Sigmoid colon (tissue), 7 donors: ENCODE data around the gene FGF5. TPM values are rescaled to one million over a fixed set of nuclear protein-coding genes. Genes with fewer than 3 reads are reported as not detected.

Experiments used
- DNase-seq: peaks from one replicate; pipeline ENCODE4 v3.0.0-alpha.2; 2019
- H3K27ac ChIP-seq, 4 donors: fragments of 200-600 bp; sonication (generic); one replicate each; pipeline ENCODE4 v1.5.1; 2016 to 2019; ENCODE audit warnings: mild to moderate bottlenecking in 1 of 4
- H3K27me3 ChIP-seq, 3 donors: fragments of 200-600 bp; sonication (generic); one replicate each; pipeline ENCODE4 v1.5.1; 2019; ENCODE audit warnings: mild to moderate bottlenecking in 1 of 3
- H3K36me3 ChIP-seq, 4 donors: fragments of 200-600 bp; sonication (generic); one replicate each; pipeline ENCODE4 v1.5.1; 2016 to 2019
- H3K4me1 ChIP-seq, 4 donors: fragments of 200-600 bp; sonication (generic); one replicate each; pipeline ENCODE4 v1.5.1; 2017 to 2019
- H3K4me3 ChIP-seq, 4 donors: fragments of 200-600 bp; sonication (generic); one replicate each; pipeline ENCODE4 v1.5.1; 2017 to 2019; ENCODE audit warnings: mild to moderate bottlenecking in 2 of 4, moderate library complexity in 1 of 4
- H3K9me3 ChIP-seq, 4 donors: fragments of 200-600 bp in 3 of 4; sonication (generic) in 3 of 4; one replicate each; pipeline versions ENCODE4 v1.5.1 to v1.6.1; 2013 to 2019
- CTCF ChIP-seq, 4 experiments: fragments of 450-650 bp in 3 of 4; fragments of 200-600 bp in 1 of 4; IDR thresholded peaks; one replicate each; pipeline ENCODE4 v1.5.1; 2016 to 2019; ENCODE audit warnings: antibody characterized with exemption in 4 of 4, mild to moderate bottlenecking in 3 of 4, moderate library complexity in 2 of 4
- EP300 ChIP-seq, 4 donors: sonication (generic); formaldehyde crosslinking; IDR thresholded peaks; one replicate each; pipeline ENCODE4 v1.6.1; 2017; ENCODE audit warnings: antibody characterized with exemption in 4 of 4
- POLR2A ChIP-seq, 2 donors: fragments of 450-650 bp; IDR thresholded peaks; one replicate each; pipeline ENCODE4 v1.6.1; 2016; ENCODE audit warnings: antibody characterized with exemption in 2 of 2, mild to moderate bottlenecking in 2 of 2, moderate library complexity in 2 of 2
- POLR2AphosphoS5 ChIP-seq, 4 donors: sonication (generic); formaldehyde crosslinking; IDR thresholded peaks; one replicate each; pipeline ENCODE4 v1.6.1; 2017; ENCODE audit warnings: antibody characterized with exemption in 4 of 4
- WGBS, 2 donors: extraction: QIAGEN DNeasy Blood & Tissue Kit; methylation state at CpG; one replicate each; pipeline ENCODE4 v1.1.7; 2013; 5-methylcytosine and 5-hydroxymethylcytosine counted together
- intact Hi-C: fragments of 100-400 bp; cut with DNase I; formaldehyde crosslinking; loops from one replicate; pipeline ENCODE4 v1.15.1; 2023
- polyA plus RNA-seq, 3 donors: library from polyadenylated mRNA; stranded (reverse); fragments of 200-250 nt; gene quantifications; one replicate each; pipeline ENCODE4 v1.2.3, GENCODE V29; 2013
- total RNA-seq, 4 donors: library from RNA; depleted of rRNA; stranded (reverse); fragments of >200 nt; gene quantifications; one replicate each; pipeline ENCODE4 v1.1.0, GENCODE V29; 2016
- donor health status: healthy with polysubstance abuse.
- donor health status: Bipolar disorder and iron deficiency.
- donor health status: healthy.

FGF5 gene
- total and polyA plus RNA-seq, 7 donors = 0.03 to 6.2 (median 1.1) TPM; not detected in 2

GRCh38 chr4:80263541-80264351, 2.7 kb upstream of the FGF5 start:
- intact Hi-C loops = no loop called here
- TF ChIP-seq POLR2AphosphoS5 (IDR thresholded peaks at IDR 0.05) (no peak), CTCF (IDR thresholded peaks at IDR 0.05) (no peak), POLR2A (IDR thresholded peaks at IDR 0.05) (no peak), EP300 (IDR thresholded peaks at IDR 0.05) (no peak)
- Histone ChIP-seq H3K36me3 (no peaks in the 10 kb centered on the region), H3K27me3 (peaks cover 0 to 31% (median 0%) of the 10 kb centered on the region in 3 donors), H3K4me3 (no peak overlapping the region), H3K9me3 (no peaks in the 10 kb centered on the region), H3K27ac (no peak overlapping the region), H3K4me1 (peaks cover 0 to 20% (median 12%) of the 10 kb centered on the region in 4 donors)
- DNase-seq = no peak
- whole genome bisulfite sequencing, 2 donors = 34 to 48% methylated on average over 36 of the region's 36 CpGs

- no peak for DNase-seq
- Histone ChIP-seq H3K4me1 (peaks cover 0 to 20% (median 12%) of the 10 kb centered on the region in 4 donors), H3K9me3 (no peaks in the 10 kb centered on the region), H3K27me3 (peaks cover 0 to 32% (median 0%) of the 10 kb centered on the region in 3 donors), H3K4me3 (no peak overlapping the region), H3K36me3 (no peaks in the 10 kb centered on the region), H3K27ac (no peak overlapping the region)
- WGBS, 2 donors = 21 to 28% methylated on average over 4 of the region's 4 CpGs
- no peak for TF ChIP-seq EP300 (IDR thresholded peaks at IDR 0.05)
- TF ChIP-seq CTCF (IDR thresholded peaks at IDR 0.05) = no peak
- no peak for TF ChIP-seq POLR2AphosphoS5 (IDR thresholded peaks at IDR 0.05)
- no peak for TF ChIP-seq POLR2A (IDR thresholded peaks at IDR 0.05)
- intact Hi-C loops = no loop called here
These were observed 2.2 kb upstream of the FGF5 start for GRCh38 chr4:80264352-80264647.

- peaks cover 0 to 20% (median 12%) of the 10 kb centered on the region in 4 donors for H3K4me1 ChIP-seq
- no peaks in the 10 kb centered on the region for H3K36me3 ChIP-seq
- H3K27ac ChIP-seq = peak overlapping the region in 1 of 4 donors; percentile 89
- H3K27me3 ChIP-seq = peaks cover 0 to 32% (median 0%) of the 10 kb centered on the region in 3 donors
- TF ChIP-seq POLR2AphosphoS5 (IDR thresholded peaks at IDR 0.05) = no peak
- no peak for TF ChIP-seq CTCF (IDR thresholded peaks at IDR 0.05)
- TF ChIP-seq EP300 (IDR thresholded peaks at IDR 0.05) = no peak
- no peak for TF ChIP-seq POLR2A (IDR thresholded peaks at IDR 0.05)
- H3K9me3 ChIP-seq = no peaks in the 10 kb centered on the region
- WGBS, 2 donors = 37 to 38% methylated on average over 1 of the region's 1 CpG
- H3K4me3 ChIP-seq = no peak overlapping the region
- intact Hi-C loops = no loop called here
- DNase-seq = no peak
These were observed 1.6 kb upstream of the FGF5 start for GRCh38 chr4:80264825-80265224.

GRCh38 chr4:80265571-80266252, 752 bp upstream of the FGF5 start:
- WGBS, 2 donors = 2 to 3% methylated on average over 36 of the region's 36 CpGs
- DNase-seq = no peak
- peak overlapping the region; percentile 75 to 89 (median 82) for H3K27ac ChIP-seq

More at GRCh38 chr4:80265571-80266252, 752 bp upstream of the FGF5 start:
- peaks cover 0 to 32% (median 0%) of the 10 kb centered on the region in 3 donors for H3K27me3 ChIP-seq
- H3K4me1 ChIP-seq = peaks cover 0 to 20% (median 12%) of the 10 kb centered on the region in 4 donors
- intact Hi-C loops = no loop called here
- peak overlapping the region; percentile 48 to 76 (median 66) for H3K4me3 ChIP-seq
- no peak for TF ChIP-seq CTCF (IDR thresholded peaks at IDR 0.05)
- no peak for TF ChIP-seq POLR2AphosphoS5 (IDR thresholded peaks at IDR 0.05)
- no peak for TF ChIP-seq EP300 (IDR thresholded peaks at IDR 0.05)
- no peak for TF ChIP-seq POLR2A (IDR thresholded peaks at IDR 0.05)
- H3K36me3 ChIP-seq = no peaks in the 10 kb centered on the region
- H3K9me3 ChIP-seq = no peaks in the 10 kb centered on the region
